Tibial nerve (tissue), 4 donors: ENCODE results near the gene CFAP52. TPM values are rescaled to one million over a fixed set of nuclear protein-coding genes. Genes with fewer than 3 reads are reported as not detected.

Experiments used
- DNase-seq, 2 donors: peaks; one replicate each; pipeline ENCODE4 v3.0.0-alpha.2; 2019; ENCODE audit warnings: low spot score in 2 of 2
- H3K27ac ChIP-seq, 4 donors: fragments of 200-600 bp; sonication (generic) in 3 of 4; one replicate each; pipeline ENCODE4 v1.5.1; 2017 to 2019; ENCODE audit warnings: mild to moderate bottlenecking in 1 of 4
- H3K27me3 ChIP-seq, 2 donors: fragments of 200-600 bp; sonication (generic) in 1 of 2; one replicate each; pipeline versions ENCODE4 v1.5.1 to v1.6.0; 2017 to 2019
- H3K36me3 ChIP-seq, 3 donors: fragments of 200-600 bp; sonication (generic); one replicate each; pipeline ENCODE4 v1.5.1; 2018 to 2019
- H3K4me1 ChIP-seq, 4 donors: fragments of 200-600 bp; sonication (generic) in 3 of 4; one replicate each; pipeline ENCODE4 v1.5.1; 2017 to 2019
- H3K4me3 ChIP-seq, 4 donors: fragments of 200-600 bp; sonication (generic) in 3 of 4; one replicate each; pipeline ENCODE4 v1.5.1; 2017 to 2019; ENCODE audit warnings: mild to moderate bottlenecking in 1 of 4, moderate library complexity in 1 of 4
- H3K9me3 ChIP-seq, 4 donors: fragments of 200-600 bp; sonication (generic) in 3 of 4; one replicate each; pipeline ENCODE4 v1.5.1; 2017 to 2019
- EP300 ChIP-seq, 2 donors: sonication (generic); formaldehyde crosslinking; IDR thresholded peaks; one replicate each; pipeline ENCODE4 v1.6.1; 2017; ENCODE audit warnings: antibody characterized with exemption in 2 of 2, mild to moderate bottlenecking in 1 of 2
- POLR2A ChIP-seq, 2 donors: fragments of 450-650 bp; IDR thresholded peaks; one replicate each; pipeline ENCODE4 v1.6.1; 2017; ENCODE audit warnings: antibody characterized with exemption in 2 of 2, mild to moderate bottlenecking in 2 of 2, moderate library complexity in 2 of 2
- WGBS, 2 donors: methylation state at CpG; one replicate each; pipeline ENCODE4 v1.1.5; 2018; 5-methylcytosine and 5-hydroxymethylcytosine counted together
- total RNA-seq, 4 donors: library from RNA; depleted of rRNA; stranded (reverse); fragments of >200 nt; gene quantifications; one replicate each; pipeline ENCODE4 v1.1.0, GENCODE V29; 2016
- TF ChIP-seq, protein P1 (sequence below), 5 experiments: fragments of 200-600 bp in 3 of 5; fragments of 450-650 bp in 2 of 5; sonication (generic) in 3 of 5; IDR thresholded peaks; one replicate each; pipeline ENCODE4 v1.5.1; 2016 to 2019; ENCODE audit warnings: antibody characterized with exemption in 5 of 5, mild to moderate bottlenecking in 3 of 5, moderate library complexity in 2 of 5

Gene CFAP52
- total RNA-seq, 4 donors from 2014 or later: 0.22 to 1.6 (median 0.30) TPM; not detected in 1

- no peak for DNase-seq
- 0 to 2% methylated on average over 10 to 37 of the region's 72 CpGs for WGBS, 2 donors
These were observed 68.7 kb downstream of the CFAP52 start, which contains the start of gene USP43 for GRCh38 chr17:9644910-9645751. USP43 (plus strand) TSS chr17:9645517; CDS start chr17:9645633, 116 bp downstream.

GRCh38 chr17:9645851-9646545, 69.6 kb downstream of the CFAP52 start:
- Histone ChIP-seq H3K27me3 (peaks cover 0 to 42% of the 10 kb centered on the region in 2 donors), H3K36me3 (no peaks in the 10 kb centered on the region), H3K9me3 (no peaks in the 10 kb centered on the region), H3K4me3 (peak overlapping the region in 3 of 4 donors; percentile 29 to 51 (median 45)), H3K4me1 (peaks cover 0 to 22% (median 4%) of the 10 kb centered on the region in 4 donors), H3K27ac (peak overlapping the region in 1 of 4 donors; percentile 74)
- DNase-seq: no peak
- TF ChIP-seq EP300 (IDR thresholded peaks at IDR 0.05) (no peak), POLR2A (IDR thresholded peaks at IDR 0.05) (no peak)
- TF ChIP-seq, protein P1, sequence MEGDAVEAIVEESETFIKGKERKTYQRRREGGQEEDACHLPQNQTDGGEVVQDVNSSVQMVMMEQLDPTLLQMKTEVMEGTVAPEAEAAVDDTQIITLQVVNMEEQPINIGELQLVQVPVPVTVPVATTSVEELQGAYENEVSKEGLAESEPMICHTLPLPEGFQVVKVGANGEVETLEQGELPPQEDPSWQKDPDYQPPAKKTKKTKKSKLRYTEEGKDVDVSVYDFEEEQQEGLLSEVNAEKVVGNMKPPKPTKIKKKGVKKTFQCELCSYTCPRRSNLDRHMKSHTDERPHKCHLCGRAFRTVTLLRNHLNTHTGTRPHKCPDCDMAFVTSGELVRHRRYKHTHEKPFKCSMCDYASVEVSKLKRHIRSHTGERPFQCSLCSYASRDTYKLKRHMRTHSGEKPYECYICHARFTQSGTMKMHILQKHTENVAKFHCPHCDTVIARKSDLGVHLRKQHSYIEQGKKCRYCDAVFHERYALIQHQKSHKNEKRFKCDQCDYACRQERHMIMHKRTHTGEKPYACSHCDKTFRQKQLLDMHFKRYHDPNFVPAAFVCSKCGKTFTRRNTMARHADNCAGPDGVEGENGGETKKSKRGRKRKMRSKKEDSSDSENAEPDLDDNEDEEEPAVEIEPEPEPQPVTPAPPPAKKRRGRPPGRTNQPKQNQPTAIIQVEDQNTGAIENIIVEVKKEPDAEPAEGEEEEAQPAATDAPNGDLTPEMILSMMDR (IDR thresholded peaks at IDR 0.05): no peak
- whole genome bisulfite sequencing, 2 donors: 1 to 6% methylated on average over 24 to 48 of the region's 51 CpGs

More at GRCh38 chr17:9644910-9645751, 68.7 kb downstream of the CFAP52 start, which contains the start of gene USP43:
- H3K4me1 ChIP-seq: peaks cover 0 to 22% (median 4%) of the 10 kb centered on the region in 4 donors
- H3K27me3 ChIP-seq: peaks cover 0 to 42% of the 10 kb centered on the region in 2 donors
- no peaks in the 10 kb centered on the region for H3K9me3 ChIP-seq
- TF ChIP-seq, protein P1 (IDR thresholded peaks at IDR 0.05): no peak
- TF ChIP-seq POLR2A (IDR thresholded peaks at IDR 0.05): no peak
- TF ChIP-seq EP300 (IDR thresholded peaks at IDR 0.05): no peak
- H3K27ac ChIP-seq: peak within 1 kb of the TSS in 1 of 4 donors; percentile 74
- H3K36me3 ChIP-seq: no peaks in the 10 kb centered on the region
- H3K4me3 ChIP-seq: peak within 1 kb of the TSS; percentile 5 to 51 (median 37)

- H3K9me3 ChIP-seq: no peaks in the 10 kb centered on the region
- peak overlapping the region in 1 of 4 donors; percentile 74 for H3K27ac ChIP-seq
- WGBS, 2 donors: 37 to 41% methylated on average over 8 of the region's 8 CpGs
- DNase-seq: no peak
- H3K36me3 ChIP-seq: no peaks in the 10 kb centered on the region
- no peak overlapping the region for H3K4me3 ChIP-seq
- H3K27me3 ChIP-seq: peaks cover 0 to 42% of the 10 kb centered on the region in 2 donors
- H3K4me1 ChIP-seq: peaks cover 0 to 22% (median 4%) of the 10 kb centered on the region in 4 donors
- TF ChIP-seq EP300 (IDR thresholded peaks at IDR 0.05) (no peak), POLR2A (IDR thresholded peaks at IDR 0.05) (no peak)
- TF ChIP-seq, protein P1 (IDR thresholded peaks at IDR 0.05): no peak
These were observed 70.1 kb downstream of the CFAP52 start for GRCh38 chr17:9646546-9646885.

DNA sequence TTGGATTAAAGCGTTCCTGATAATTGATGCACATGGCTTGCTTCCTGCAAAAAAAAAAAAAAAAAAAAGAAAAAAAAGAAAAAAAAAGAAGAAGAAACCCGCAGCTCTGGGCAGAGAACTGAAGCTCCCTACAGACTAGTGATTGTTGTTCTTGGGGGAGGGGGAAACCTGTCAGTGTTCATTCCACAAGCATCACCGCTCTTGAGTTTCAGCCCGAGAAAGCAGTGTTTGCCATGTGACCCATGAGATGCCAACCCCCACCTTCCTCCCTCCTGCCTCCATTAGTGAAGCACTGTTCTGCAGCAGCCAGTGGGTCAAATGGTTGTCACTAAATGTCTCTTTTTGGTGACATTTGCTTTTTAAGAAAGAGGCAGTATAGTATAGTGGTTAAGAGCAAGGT, 70.6 kb downstream of the CFAP52 start:
- H3K36me3 ChIP-seq: no peaks in the 10 kb centered on the region
- TF ChIP-seq, protein P1 (IDR thresholded peaks at IDR 0.05): no peak
- TF ChIP-seq POLR2A (IDR thresholded peaks at IDR 0.05): no peak
- TF ChIP-seq EP300 (IDR thresholded peaks at IDR 0.05): no peak
- no peaks in the 10 kb centered on the region for H3K9me3 ChIP-seq
- no peak for DNase-seq
- peaks cover 0 to 22% (median 4%) of the 10 kb centered on the region in 4 donors for H3K4me1 ChIP-seq
- H3K27me3 ChIP-seq: peaks cover 0 to 42% of the 10 kb centered on the region in 2 donors
- WGBS, 2 donors: 15 to 32% methylated on average over 4 of the region's 4 CpGs
- no peak overlapping the region for H3K27ac ChIP-seq
- no peak overlapping the region for H3K4me3 ChIP-seq
